NB4 (cell line): ENCODE data around the gene ST8SIA2.

Experiments
- CTCF ChIP-seq: IDR thresholded peaks from one replicate; pipeline ENCODE4 v1.5.1; 2012; ENCODE audit warnings: low read depth, low read length
- POLR2A ChIP-seq: IDR thresholded peaks from 2 replicates; pipeline ENCODE4 v1.6.1; 2011; ENCODE audit warnings: mild to moderate bottlenecking; ENCODE audit not compliant: insufficient read length; ENCODE audit errors: extremely low read depth

DNA sequence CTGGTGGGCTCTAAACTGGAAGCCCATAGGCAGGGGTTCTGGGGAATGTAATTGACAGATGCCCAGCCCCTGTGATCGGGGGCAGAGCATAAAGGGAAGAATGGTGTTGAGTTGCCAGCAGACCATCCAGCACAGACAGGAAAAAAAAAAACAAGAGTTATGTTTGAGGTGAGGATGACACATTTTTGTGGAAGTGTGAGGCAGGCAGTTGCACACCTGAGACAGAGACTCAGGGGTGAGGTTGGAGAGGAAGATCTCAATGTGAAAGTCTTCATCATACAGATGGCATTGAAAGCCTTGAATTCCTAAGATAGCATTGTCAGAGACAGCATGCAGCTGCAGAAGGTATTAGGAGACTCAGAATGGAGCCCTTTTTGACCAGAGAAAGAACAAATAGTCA is 18.6 kb upstream of the ST8SIA2 start:
- TF ChIP-seq POLR2A = no peak
- TF ChIP-seq CTCF = no peak
